ENCODE results near the gene TP53I3. TPM values are rescaled to one million over a fixed set of nuclear protein-coding genes. Genes with fewer than 3 reads are reported as not detected.
A peak's percentile ranks its signal among the peaks of the same experiment; 100 is the strongest.
"Not testable (repeated sequence)": the region's sequence is repeated elsewhere in the genome, so short reads cannot be mapped to it uniquely, and the experiment has no call there.

The TP53I3 gene
- polyA plus RNA-seq, 3 donors from 2014 or later: 0.69 to 1.2 TPM; not detected in 1

DNA sequence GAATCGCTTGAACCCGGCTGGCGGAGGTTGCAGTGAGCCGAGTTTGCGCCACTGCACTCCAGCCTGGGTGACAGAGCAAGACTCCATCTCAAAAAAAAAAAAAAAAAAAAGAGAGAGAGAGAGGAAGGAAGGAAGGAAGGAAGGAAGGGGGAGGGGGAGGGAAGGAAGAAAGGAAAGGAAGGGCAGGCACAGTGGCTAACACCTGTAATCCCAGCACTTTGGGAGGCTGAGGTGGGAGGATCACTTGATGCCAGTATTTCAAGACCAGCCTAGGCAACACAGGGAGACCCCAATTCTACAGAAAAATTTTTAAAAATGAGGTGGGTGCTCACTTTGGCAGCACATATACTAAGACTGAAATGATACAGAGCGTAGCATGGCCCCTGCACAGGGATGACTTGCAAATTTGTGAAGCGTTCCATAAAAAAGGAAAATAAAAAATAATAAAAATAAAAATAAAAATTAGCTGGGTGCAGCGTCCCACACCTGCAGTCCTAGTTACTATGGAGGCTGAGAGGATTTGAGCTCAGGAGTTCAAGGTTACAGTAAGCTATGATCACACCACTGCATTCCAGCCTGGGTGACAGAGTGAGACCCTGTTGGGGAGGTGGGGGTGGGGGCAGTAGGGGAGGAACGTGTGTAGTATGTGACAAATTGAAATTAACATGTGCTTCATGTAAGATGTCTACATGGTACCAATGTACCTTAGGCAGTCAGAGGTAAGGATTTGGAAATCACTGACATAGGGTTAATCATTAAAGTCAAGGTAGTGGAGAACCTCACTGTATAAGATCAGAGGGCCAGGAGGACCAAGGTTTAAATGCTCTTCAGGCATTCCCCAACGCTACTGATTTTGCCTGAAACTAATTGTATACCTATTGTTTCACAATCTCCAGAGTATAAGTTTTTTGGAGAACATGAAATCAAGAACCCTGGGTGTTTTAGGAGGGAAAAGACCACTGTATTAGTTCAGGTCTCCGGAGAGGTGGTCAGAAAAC, 38.8 kb downstream of the TP53I3 start:
- Mint-ChIP-seq H3K27me3 (ENCODE audit: low read depth in 3 of 3) (peaks cover 5 to 9% (median 5%) of the 10 kb centered on the region in 3 donors), H3K9me3 (no peaks in the 10 kb centered on the region), H3K36me3 (no peaks in the 10 kb centered on the region), H3K27ac (peak overlapping the region in 1 of 6 donors; percentile 8), H3K4me3 (peak overlapping the region; percentile 25 to 93 (median 91)), H3K4me1 (peaks cover 25 to 45% of the 10 kb centered on the region in 2 donors)
- DNase-seq: no peak

DNA sequence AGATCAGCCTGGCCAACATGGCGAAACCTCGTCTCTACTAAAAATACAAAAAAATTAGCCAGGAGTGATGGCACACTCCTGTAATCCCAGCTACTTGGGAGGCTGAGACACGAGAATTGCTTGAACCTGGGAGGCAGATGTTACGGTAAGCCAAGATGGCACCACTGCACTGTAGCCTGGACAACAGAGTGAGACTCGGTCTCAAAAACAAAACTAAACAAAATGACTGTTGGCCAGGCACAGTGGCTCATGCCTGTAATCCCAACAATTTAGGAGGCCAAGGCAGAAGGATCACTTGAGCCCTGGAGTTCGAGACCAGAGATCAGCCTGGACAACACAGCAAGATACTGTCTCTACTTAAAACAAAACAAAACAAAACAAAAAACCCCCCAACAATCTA, 41.5 kb downstream of the TP53I3 start:
- not testable (repeated sequence) for H3K27ac Mint-ChIP-seq; H3K9me3 Mint-ChIP-seq; H3K27me3 Mint-ChIP-seq (ENCODE audit: low read depth in 3 of 3); DNase-seq; H3K36me3 Mint-ChIP-seq; H3K4me3 Mint-ChIP-seq
- peaks cover 19 to 35% of the 10 kb centered on the region in 2 donors for H3K4me1 Mint-ChIP-seq

DNA sequence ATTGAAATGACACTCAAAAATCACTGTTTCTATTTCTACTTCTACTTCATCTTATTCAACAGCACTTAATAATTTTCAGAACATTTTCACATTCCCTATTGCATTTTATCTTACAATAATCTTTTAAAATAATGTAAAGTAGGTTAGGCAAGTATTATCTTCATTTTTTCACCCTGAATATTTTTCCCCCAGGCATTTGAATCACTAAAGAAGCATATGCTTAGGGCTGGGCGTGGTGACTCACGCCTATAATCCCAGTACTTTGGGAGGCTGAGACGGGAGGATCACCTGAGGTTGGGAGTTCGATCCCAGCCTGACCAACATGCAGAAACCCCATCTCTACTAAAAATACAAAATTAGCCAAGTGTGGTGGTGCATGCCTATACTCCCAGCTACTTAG, 44.1 kb downstream of the TP53I3 start:
- Mint-ChIP-seq H3K4me3 (no peak overlapping the region), H3K4me1 (peaks cover 7 to 19% of the 10 kb centered on the region in 2 donors), H3K27ac (no peak overlapping the region), H3K36me3 (peaks cover 10 to 18% (median 11%) of the 10 kb centered on the region in 3 donors), H3K27me3 (ENCODE audit: low read depth in 3 of 3) (no peaks in the 10 kb centered on the region), H3K9me3 (no peaks in the 10 kb centered on the region)
- DNase-seq: no peak

DNA sequence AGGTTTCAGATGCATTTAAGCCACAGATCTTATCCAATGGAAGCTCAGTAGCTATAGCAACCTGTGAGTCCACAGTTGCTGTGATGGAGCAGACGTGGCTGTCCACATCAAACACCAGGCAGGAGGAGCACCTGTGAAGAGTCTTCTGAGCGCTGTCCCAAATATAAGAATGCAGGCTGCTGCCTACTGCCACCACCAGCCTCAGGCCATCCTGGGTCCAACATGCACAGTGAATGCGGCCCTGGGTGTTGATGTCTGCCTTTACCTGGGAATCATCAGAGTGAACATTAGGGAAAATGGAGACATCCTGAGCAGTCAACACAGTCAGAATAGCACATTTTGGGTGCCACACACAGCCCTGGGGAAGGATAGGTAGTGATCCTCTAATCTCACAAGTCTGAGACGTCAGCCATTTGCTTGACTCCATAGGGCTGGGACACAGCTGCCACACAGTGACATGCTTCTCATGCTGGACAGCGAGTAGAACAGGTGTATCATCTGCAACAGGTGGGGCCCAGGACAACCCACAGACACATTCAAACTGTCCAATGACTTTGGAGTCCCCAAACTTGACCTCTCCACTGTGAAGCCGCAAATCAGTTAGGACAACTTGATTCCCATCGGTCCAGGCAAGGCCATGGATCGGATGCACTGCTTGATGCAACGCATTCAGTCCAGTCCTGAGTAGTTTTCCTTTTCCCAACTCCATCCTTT, 45.7 kb downstream of the TP53I3 start:
- H3K27me3 Mint-ChIP-seq (ENCODE audit: low read depth in 3 of 3): no peaks in the 10 kb centered on the region
- no peaks in the 10 kb centered on the region for H3K9me3 Mint-ChIP-seq
- peaks cover 10 to 18% (median 11%) of the 10 kb centered on the region in 3 donors for H3K36me3 Mint-ChIP-seq
- H3K4me3 Mint-ChIP-seq: no peak overlapping the region
- no peak for DNase-seq
- peaks cover 7 to 19% of the 10 kb centered on the region in 2 donors for H3K4me1 Mint-ChIP-seq
- no peak overlapping the region for H3K27ac Mint-ChIP-seq

Other genes starting within 250 kb of the TP53I3 start
- 10 to 100 TPM in 1 of 3 donors, 1 to 10 TPM in 2; 6.0 to 17.5 (median 8.4) TPM for gene ATAD2B, start 157.7 kb downstream of the TP53I3 start, polyA plus RNA-seq
- 10 to 100 TPM; 11.3 to 16.2 (median 14.3) TPM for gene UBXN2A, start 144.4 kb downstream of the TP53I3 start, polyA plus RNA-seq
- gene MFSD2B, start 74.7 kb downstream of the TP53I3 start, polyA plus RNA-seq: under 1 TPM in 1 of 3 donors, not detected in 2; 0.42 TPM
- gene WDCP, start 37.4 kb downstream of the TP53I3 start, polyA plus RNA-seq: 1 to 10 TPM; 2.5 to 6.3 (median 5.0) TPM
- 1 to 10 TPM; 5.3 to 8.6 (median 7.8) TPM for gene FKBP1B, start 35.1 kb downstream of the TP53I3 start, polyA plus RNA-seq
- 100 to 1,000 TPM; 173 to 199 (median 182) TPM for gene SF3B6, start 8.5 kb downstream of the TP53I3 start, polyA plus RNA-seq
- not detected for gene PFN4, start 38.5 kb upstream of the TP53I3 start, polyA plus RNA-seq
- 10 to 100 TPM in 2 of 3 donors, 1 to 10 TPM in 1; 4.1 to 16.2 (median 16.1) TPM for gene FAM228B, start 38.6 kb upstream of the TP53I3 start, polyA plus RNA-seq
- gene FAM228A, start 90.2 kb upstream of the TP53I3 start, polyA plus RNA-seq: under 1 TPM; 0.14 to 0.41 (median 0.21) TPM

All from immature natural killer cell (primary cell).